Gastrocnemius medialis (tissue), 4 donors: Measurements from ENCODE around the gene MTCL1. TPM values are rescaled to one million over a fixed set of nuclear protein-coding genes. Genes with fewer than 3 reads are reported as not detected.

Experiments
- ATAC-seq, 2 donors: fragments of 150-250 bp; one replicate each; pipeline ENCODE4 v1.9.1; 2016
- DNase-seq, 2 donors: peaks; one replicate each; pipeline ENCODE4 v3.0.0-alpha.2; 2019
- H3K27ac ChIP-seq, 4 donors: fragments of 200-600 bp; sonication (generic); 1 replicate in 1 of 4; 2 replicates in 3 of 4; pipeline ENCODE4 v1.5.1; 2016 to 2018; ENCODE audit warnings: mild to moderate bottlenecking in 2 of 4, moderate library complexity in 1 of 4
- H3K27me3 ChIP-seq, 3 donors: fragments of 200-600 bp; sonication (generic) in 2 of 3; 1 replicate in 1 of 3; 2 replicates in 2 of 3; pipeline versions ENCODE4 v1.5.1 to v1.6.0; 2016 to 2019; ENCODE audit warnings: mild to moderate bottlenecking in 1 of 3, moderate library complexity in 1 of 3
- H3K36me3 ChIP-seq, 2 donors: fragments of 200-600 bp; sonication (generic) in 1 of 2; one replicate each; pipeline ENCODE4 v1.5.1; 2017 to 2018
- H3K4me1 ChIP-seq, 2 donors: fragments of 200-600 bp; sonication (generic) in 1 of 2; one replicate each; pipeline ENCODE4 v1.5.1; 2016 to 2017; ENCODE audit warnings: mild to moderate bottlenecking in 2 of 2
- H3K4me3 ChIP-seq, 4 donors: fragments of 200-600 bp; sonication (generic) in 3 of 4; 1 replicate in 1 of 4; 2 replicates in 3 of 4; pipeline ENCODE4 v1.5.1; 2016 to 2019; ENCODE audit warnings: mild to moderate bottlenecking in 2 of 4
- H3K9me3 ChIP-seq, 3 donors: fragments of 200-600 bp; sonication (generic) in 2 of 3; 1 replicate in 1 of 3; 2 replicates in 2 of 3; pipeline ENCODE4 v1.5.1; 2016 to 2019
- POLR2A ChIP-seq, 2 donors: fragments of 450-650 bp; IDR thresholded peaks; one replicate each; pipeline ENCODE4 v1.6.1; 2017; ENCODE audit warnings: antibody characterized with exemption in 2 of 2, mild to moderate bottlenecking in 2 of 2, moderate library complexity in 2 of 2
- in situ Hi-C, 4 donors: fragments of 200-750 bp; cut with MboI; loops; one replicate each; pipeline versions ENCODE4 v1.15.0 to v1.8.0; 2017; ENCODE audit warnings: low sequenced_read_pairs in 4 of 4
- intact Hi-C: fragments of 100-400 bp; cut with DNase I; formaldehyde crosslinking; loops from one replicate; pipeline ENCODE4 v1.15.1; 2023; ENCODE audit warnings: low total_unique reads
- total RNA-seq, 4 donors: library from RNA; depleted of rRNA; stranded (reverse); fragments of >200 nt; gene quantifications; one replicate each; pipeline versions ENCODE4 v1.1.0 to v1.2.3, GENCODE V29; 2016
- TF ChIP-seq, protein P1 (sequence below), 5 experiments: fragments of 450-650 bp in 3 of 5; fragments of 200-600 bp in 2 of 5; sonication (generic) in 2 of 5; IDR thresholded peaks in 4 of 5; conservative IDR thresholded peaks in 1 of 5; 1 replicate in 4 of 5; 2 replicates in 1 of 5; pipeline ENCODE4 v1.5.1; 2016 to 2019; ENCODE audit warnings: antibody characterized with exemption in 5 of 5, mild to moderate bottlenecking in 3 of 5, moderate library complexity in 3 of 5

The MTCL1 gene
- total RNA-seq, 4 donors from 2014 or later = 2.0 to 8.6 (median 3.5) TPM

DNA sequence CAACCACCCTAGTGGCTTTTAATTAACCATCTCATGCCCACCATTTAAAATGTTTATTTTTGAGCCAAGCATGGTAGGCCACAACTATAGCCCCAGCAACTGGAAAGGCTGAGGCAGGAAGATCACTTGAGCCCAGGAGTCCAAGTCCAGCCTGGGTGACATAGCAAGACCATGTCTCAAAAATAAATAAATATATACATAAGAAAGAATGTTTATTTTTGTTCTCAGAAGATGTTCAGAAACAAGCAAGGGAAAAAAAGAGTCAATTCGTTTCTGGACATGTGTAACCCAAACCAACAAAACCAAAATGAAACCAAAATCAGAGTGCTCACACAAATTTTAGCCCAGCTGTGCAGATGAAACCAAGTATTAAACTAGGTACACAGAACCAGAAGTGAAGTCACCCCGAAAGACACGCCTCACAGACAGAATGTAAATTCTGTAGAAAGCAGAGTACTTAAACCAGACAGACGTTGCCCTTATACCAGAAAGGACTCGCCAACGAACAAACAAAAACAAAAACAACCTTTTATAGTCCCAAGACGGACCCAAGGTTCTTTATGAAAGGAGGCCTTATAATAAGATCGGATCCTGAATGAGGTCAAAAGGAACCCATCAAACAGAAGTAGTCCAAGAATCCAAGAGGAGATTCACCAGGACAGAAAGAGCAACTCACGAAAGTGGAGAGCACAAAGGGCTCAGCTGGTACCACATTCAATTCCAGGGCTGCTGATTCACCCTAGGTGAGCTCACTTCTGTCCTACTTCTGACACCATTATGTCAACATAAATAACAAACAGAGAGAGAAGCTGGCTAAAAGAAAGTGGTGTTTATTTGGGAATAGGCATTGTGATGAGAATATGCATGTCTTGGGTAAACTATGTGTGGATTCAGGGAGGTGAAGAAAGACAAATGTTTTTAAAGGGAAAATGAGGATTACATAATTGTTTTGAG is 31.8 kb upstream of the MTCL1 start:
- in situ Hi-C loops = loop anchor here in 1 of 4 donors (25.0 kb wide), 2 partner anchors 489 to 664 kb away; partner anchors contain the start of gene TWSG1
- no peak overlapping the region for H3K27ac ChIP-seq
- no peaks in the 10 kb centered on the region for H3K27me3 ChIP-seq
- H3K4me3 ChIP-seq = no peak overlapping the region
- TF ChIP-seq, protein P1, sequence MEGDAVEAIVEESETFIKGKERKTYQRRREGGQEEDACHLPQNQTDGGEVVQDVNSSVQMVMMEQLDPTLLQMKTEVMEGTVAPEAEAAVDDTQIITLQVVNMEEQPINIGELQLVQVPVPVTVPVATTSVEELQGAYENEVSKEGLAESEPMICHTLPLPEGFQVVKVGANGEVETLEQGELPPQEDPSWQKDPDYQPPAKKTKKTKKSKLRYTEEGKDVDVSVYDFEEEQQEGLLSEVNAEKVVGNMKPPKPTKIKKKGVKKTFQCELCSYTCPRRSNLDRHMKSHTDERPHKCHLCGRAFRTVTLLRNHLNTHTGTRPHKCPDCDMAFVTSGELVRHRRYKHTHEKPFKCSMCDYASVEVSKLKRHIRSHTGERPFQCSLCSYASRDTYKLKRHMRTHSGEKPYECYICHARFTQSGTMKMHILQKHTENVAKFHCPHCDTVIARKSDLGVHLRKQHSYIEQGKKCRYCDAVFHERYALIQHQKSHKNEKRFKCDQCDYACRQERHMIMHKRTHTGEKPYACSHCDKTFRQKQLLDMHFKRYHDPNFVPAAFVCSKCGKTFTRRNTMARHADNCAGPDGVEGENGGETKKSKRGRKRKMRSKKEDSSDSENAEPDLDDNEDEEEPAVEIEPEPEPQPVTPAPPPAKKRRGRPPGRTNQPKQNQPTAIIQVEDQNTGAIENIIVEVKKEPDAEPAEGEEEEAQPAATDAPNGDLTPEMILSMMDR (IDR thresholded peaks at IDR 0.05 in 4 of 5, conservative IDR thresholded peaks at IDR 0.05 in 1 of 5) = no peak
- TF ChIP-seq POLR2A (IDR thresholded peaks at IDR 0.05) = no peak
- ATAC-seq (no peak), DNase-seq (no peak)
- H3K9me3 ChIP-seq = no peaks in the 10 kb centered on the region
- intact Hi-C loops = no loop called here
- H3K36me3 ChIP-seq = no peaks in the 10 kb centered on the region
- H3K4me1 ChIP-seq = no peaks in the 10 kb centered on the region

DNA sequence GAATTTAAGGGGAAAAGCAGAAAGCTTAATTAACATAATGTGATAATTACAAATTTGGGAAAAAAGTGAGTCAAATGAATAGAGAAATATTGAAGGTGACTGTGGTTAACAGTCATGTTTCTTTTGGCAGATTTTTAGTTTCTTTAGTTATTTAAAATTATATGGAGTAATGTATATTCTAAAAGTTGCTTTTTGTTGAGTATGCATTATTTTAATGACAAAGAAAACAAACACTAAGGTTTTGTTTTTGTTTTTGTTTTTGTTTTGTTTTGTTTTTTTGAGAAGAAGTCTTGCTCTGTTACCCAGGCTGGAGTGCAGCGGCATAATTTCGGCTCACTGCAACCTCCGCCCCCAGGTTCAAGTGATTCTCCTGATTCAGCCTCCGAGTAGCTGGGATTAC is 30.3 kb upstream of the MTCL1 start:
- intact Hi-C loops = no loop called here
- TF ChIP-seq POLR2A (IDR thresholded peaks at IDR 0.05) = no peak
- TF ChIP-seq, protein P1 (IDR thresholded peaks at IDR 0.05 in 4 of 5, conservative IDR thresholded peaks at IDR 0.05 in 1 of 5) = no peak
- no peak for DNase-seq
- ATAC-seq = no peak
- H3K4me1 ChIP-seq = no peaks in the 10 kb centered on the region
- H3K9me3 ChIP-seq = no peaks in the 10 kb centered on the region
- H3K4me3 ChIP-seq = no peak overlapping the region
- no peaks in the 10 kb centered on the region for H3K36me3 ChIP-seq
- in situ Hi-C loops = no loop called here
- H3K27me3 ChIP-seq = no peaks in the 10 kb centered on the region
- H3K27ac ChIP-seq = no peak overlapping the region

DNA sequence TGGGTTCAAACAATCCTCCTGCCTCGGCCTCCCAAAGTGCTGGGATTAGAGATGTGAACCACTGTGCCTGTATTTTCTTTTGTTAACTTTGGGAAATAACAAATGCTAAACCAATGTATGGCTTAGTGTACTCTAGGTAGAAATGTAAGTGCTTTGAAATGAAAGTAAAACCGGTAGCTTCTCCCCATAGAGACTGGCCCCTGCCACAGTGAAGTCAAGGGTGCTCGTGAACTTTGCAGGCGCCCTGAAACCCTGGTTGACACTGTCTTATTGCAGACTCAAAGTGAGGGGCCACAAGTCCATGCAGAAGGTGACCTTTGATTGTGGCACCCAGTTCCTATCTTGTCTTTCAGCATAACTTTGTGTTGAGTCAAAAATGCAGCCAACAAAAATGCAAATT is 24.2 kb upstream of the MTCL1 start:
- Histone ChIP-seq H3K36me3 (no peaks in the 10 kb centered on the region), H3K9me3 (no peaks in the 10 kb centered on the region), H3K4me1 (no peaks in the 10 kb centered on the region), H3K27ac (no peak overlapping the region), H3K4me3 (no peak overlapping the region), H3K27me3 (no peaks in the 10 kb centered on the region)
- no peak for TF ChIP-seq POLR2A (IDR thresholded peaks at IDR 0.05)
- TF ChIP-seq, protein P1 (IDR thresholded peaks at IDR 0.05 in 4 of 5, conservative IDR thresholded peaks at IDR 0.05 in 1 of 5) = no peak
- in situ Hi-C loops = loop anchor here in 1 of 4 donors (10.0 kb wide), 1 partner anchor 304 kb away; no protein-coding TSS in a partner anchor
- intact Hi-C loops = no loop called here
- ATAC-seq (no peak), DNase-seq (no peak)

DNA sequence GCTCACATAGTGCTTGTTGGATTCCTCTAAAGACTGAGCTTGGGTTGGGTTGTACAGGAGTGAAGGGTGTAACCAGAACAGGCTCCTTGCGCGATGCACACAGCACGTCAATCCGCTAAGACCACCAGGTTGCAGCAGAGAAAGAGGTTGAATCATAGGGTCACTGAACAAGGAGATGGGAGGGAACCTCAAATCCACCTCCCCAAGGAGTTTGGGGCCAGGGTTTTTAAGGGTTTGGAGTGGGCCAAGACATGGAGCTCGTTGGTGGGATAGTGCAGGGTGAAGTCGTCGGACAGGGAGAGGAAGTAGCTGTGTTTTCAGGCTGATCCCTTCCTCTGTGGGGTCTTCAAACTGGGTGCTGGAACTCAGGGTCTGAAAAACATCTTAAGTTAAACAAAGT is 20.8 kb upstream of the MTCL1 start:
- Histone ChIP-seq H3K9me3 (no peaks in the 10 kb centered on the region), H3K4me1 (no peaks in the 10 kb centered on the region), H3K36me3 (no peaks in the 10 kb centered on the region), H3K4me3 (no peak overlapping the region), H3K27me3 (no peaks in the 10 kb centered on the region), H3K27ac (no peak overlapping the region)
- intact Hi-C loops = no loop called here
- no peak for ATAC-seq
- DNase-seq = no peak
- TF ChIP-seq, protein P1 (IDR thresholded peaks at IDR 0.05 in 4 of 5, conservative IDR thresholded peaks at IDR 0.05 in 1 of 5) = no peak
- TF ChIP-seq POLR2A (IDR thresholded peaks at IDR 0.05) = no peak
- in situ Hi-C loops = loop anchor here in 1 of 4 donors (10.0 kb wide), 1 partner anchor 300 kb away; no protein-coding TSS in a partner anchor
